ENCODE data around the gene DPM3. TPM values are rescaled to one million over a fixed set of nuclear protein-coding genes. Genes with fewer than 3 reads are reported as not detected.
"Not testable (repeated sequence)": the region's sequence is repeated elsewhere in the genome, so short reads cannot be mapped to it uniquely, and the experiment has no call there.

Gene DPM3
- total and polyA plus RNA-seq, 9 of the 15 experiments (the other 6 are each of a cell fraction or from before 2014, with no cell fraction given) = 3.7 to 120 (median 36.4) TPM

- TF ChIP-seq ZFP36 (IDR thresholded peaks at IDR 0.05; ENCODE audit: low read depth, low read length, partially characterized antibody) (peak; percentile 6), TAL1 (IDR thresholded peaks at IDR 0.05) (peak; percentile 42), RAD21 (CRISPR knock-in tag; conservative IDR thresholded peaks at IDR 0.05 in 1 of 2, IDR thresholded peaks at IDR 0.05 in 1 of 2) (no peak), ZNF589 (CRISPR knock-in tag; IDR thresholded peaks at IDR 0.05; ENCODE audit: low read depth) (no peak), CBFA2T2 (conservative IDR thresholded peaks at IDR 0.05) (peak; percentile 44; the same call in 1 of the 2 replicates), SOX6 (IDR thresholded peaks at IDR 0.05) (peak; percentile 48; the same call in 1 of the 2 replicates), TBL1XR1 (IDR thresholded peaks at IDR 0.05; ENCODE audit: low read length in 2 of 2) (0 out of 4 replicates have a peak, but pooled peaks of 1 of the 2 experiments have one; percentile 18), DNMT1 (IDR thresholded peaks at IDR 0.05) (no peak)
Observed at GRCh38 chr1:155120253-155120652, 20.1 kb downstream of the DPM3 start (continued).

- in situ Hi-C loops (cut with MboI); H3K36me3 ChIP-seq (ENCODE audit: control insufficient read depth, insufficient read depth, low read length); FAIRE-seq; H3K9me3 ChIP-seq (replicated peaks; ENCODE audit: control insufficient read depth, insufficient read depth, low read depth, low read length); H3K79me2 ChIP-seq (ENCODE audit: control insufficient read depth, insufficient read depth, low read length); H3K4me2 ChIP-seq (ENCODE audit: insufficient read depth, low read length); H3K27me3 ChIP-seq (ENCODE audit: control insufficient read depth in 2 of 2, insufficient read depth in 2 of 2, low read length in 2 of 2); BruUV-seq (replicated peaks); ATAC-seq; DNase-seq (ENCODE audit: extremely low read depth in 1 of 4, low spot score in 3 of 4); H3K9ac ChIP-seq (ENCODE audit: insufficient read depth in 1 of 2, low read depth in 2 of 2, low read length in 2 of 2); H3K27ac ChIP-seq (ENCODE audit: extremely low read depth, low read depth, low read length); H2AFZ ChIP-seq (ENCODE audit: low read depth, low read length); H4K20me1 ChIP-seq (replicated peaks; ENCODE audit: control insufficient read depth, insufficient read depth, low read length); H3K4me3 ChIP-seq; CTCF ChIA-PET (ENCODE audit: low intra/inter-chr PET ratio); intact Hi-C loops (cut with micrococcal nuclease); H3K9me1 ChIP-seq (ENCODE audit: control insufficient read depth, insufficient read depth, low read length): not testable (repeated sequence)
- H3K4me1 ChIP-seq (replicated peaks in 1 of 2; ENCODE audit: control insufficient read depth in 2 of 2, insufficient read depth in 2 of 2, low read length in 2 of 2) = peaks cover 10 to 19% of the 10 kb centered on the region in 2 experiments; a peak in 4 of 5 replicates
- 60% methylated on average over 6 of the region's 7 CpGs for WGBS (ENCODE audit: insufficient coverage, low coverage, missing lambda C conversion rate)
- POLR2A ChIA-PET = interaction anchor here (1.0 kb wide), 1 partner anchor 16 kb away, joined by 3 read pairs; no protein-coding TSS in a partner anchor
Observed at GRCh38 chr1:155118090-155118489, 22.2 kb downstream of the DPM3 start.

Measured in K562 (cell line).